B cell (primary cell): ENCODE measurements around the gene SYNRG. TPM values are rescaled to one million over a fixed set of nuclear protein-coding genes. Genes with fewer than 3 reads are reported as not detected.

Experiments
- ATAC-seq: fragments of 200-7000 bp; cut with Tn5 transposase; one replicate; pipeline ENCODE4 v1.10.0; 2021; ENCODE audit warnings: low read depth, mild to moderate bottlenecking, moderate number of reproducible peaks, moderate library complexity
- CTCF ChIA-PET: fragments of 350-600 bp; sonication (Branson Sonifier 250); formaldehyde crosslinking; loops from one replicate; lab custom pipeline; 2021; ENCODE audit warnings: antibody characterized with exemption, inconsistent platforms; lab: Charles Lee
- POLR2A ChIA-PET: fragments of 350-600 bp; sonication (Branson Sonifier 250); formaldehyde crosslinking; loops from one replicate; lab custom pipeline; 2021; ENCODE audit warnings: antibody characterized with exemption; lab: Charles Lee
- DNase-seq: peaks from one replicate; pipeline ENCODE4 v3.0.0; 2013
- H2AFZ ChIP-seq: 2 replicates; pipeline ENCODE4 v1.6.1; 2012; ENCODE audit warnings: mild to moderate bottlenecking, low read depth, low read length; ENCODE audit not compliant: insufficient read depth, poor library complexity, severe bottlenecking
- H3K27ac ChIP-seq, 2 donors: 1 replicate in 1 of 2; 2 replicates in 1 of 2; pipeline ENCODE4 v1.5.1; 2012 to 2013; ENCODE audit warnings: low read length in 2 of 2, mild to moderate bottlenecking in 2 of 2, moderate library complexity in 1 of 2
- H3K27me3 ChIP-seq, 4 experiments: fragments of 200-600 bp in 1 of 4; sonication (generic) in 1 of 4; replicated peaks in 1 of 4; 1 replicate in 2 of 4; 2 replicates in 2 of 4; pipeline versions ENCODE4 v1.6.1 to v1.7.0; 2013 to 2016; ENCODE audit warnings: low read length in 3 of 4, mild to moderate bottlenecking in 2 of 4, mixed read lengths in 1 of 4, moderate library complexity in 1 of 4; ENCODE audit not compliant: insufficient read depth in 4 of 4, control insufficient read depth in 3 of 4; ENCODE audit errors: control extremely low read depth in 1 of 4
- H3K36me3 ChIP-seq, 2 experiments: replicated peaks in 1 of 2; 1 replicate in 1 of 2; 2 replicates in 1 of 2; pipeline versions ENCODE4 v1.6.1 to v1.7.1; 2013; ENCODE audit warnings: low read length in 1 of 2; ENCODE audit not compliant: insufficient read depth in 2 of 2, control insufficient read depth in 1 of 2; ENCODE audit errors: control extremely low read depth in 1 of 2, extremely low read depth in 1 of 2
- H3K4me1 ChIP-seq, 2 donors: fragments of 200-600 bp in 1 of 2; sonication (generic) in 1 of 2; 1 replicate in 1 of 2; 2 replicates in 1 of 2; pipeline versions ENCODE4 v1.5.1 to v1.6.1; 2013 to 2017; ENCODE audit warnings: low read length in 2 of 2; ENCODE audit not compliant: control insufficient read depth in 2 of 2, insufficient read depth in 2 of 2
- H3K4me2 ChIP-seq: replicated peaks from 2 replicates; pipeline ENCODE3; 2012; ENCODE audit warnings: mild to moderate bottlenecking, low read depth, low read length; ENCODE audit not compliant: poor library complexity, severe bottlenecking
- H3K4me3 ChIP-seq, 5 experiments: fragments of 200-600 bp in 1 of 5; sonication (generic) in 1 of 5; 1 replicate in 3 of 5; 2 replicates in 2 of 5; pipeline versions ENCODE4 v1.5.1 to v1.7.0; 2011 to 2016; ENCODE audit warnings: low read length in 4 of 5, mild to moderate bottlenecking in 4 of 5, low read depth in 2 of 5, control low read depth in 1 of 5, moderate library complexity in 1 of 5; ENCODE audit not compliant: insufficient read depth in 1 of 5; ENCODE audit errors: control extremely low read depth in 1 of 5, extremely low read depth in 1 of 5
- H3K79me2 ChIP-seq: fragments of 200-600 bp; sonication (generic); one replicate; pipeline ENCODE4 v1.6.0; 2016; ENCODE audit warnings: low read length; ENCODE audit not compliant: control insufficient read depth, insufficient read depth
- H3K9ac ChIP-seq: fragments of 200-600 bp; sonication (generic); 2 replicates; pipeline ENCODE4 v1.6.1; 2017; ENCODE audit warnings: mild to moderate bottlenecking, low read length, moderate library complexity
- H3K9me3 ChIP-seq, 3 donors: one replicate each; pipeline versions ENCODE4 v1.6.1 to v1.7.1; 2013; ENCODE audit warnings: low read length in 2 of 3; ENCODE audit not compliant: control insufficient read depth in 2 of 3, insufficient read depth in 1 of 3; ENCODE audit errors: control extremely low read depth in 1 of 3
- H4K20me1 ChIP-seq: 2 replicates; pipeline ENCODE4 v1.6.0; 2012; ENCODE audit warnings: mild to moderate bottlenecking, low read length; ENCODE audit not compliant: insufficient read depth, control insufficient read depth, poor library complexity, severe bottlenecking
- H3K27ac Mint-ChIP-seq: one replicate; pipeline ENCODE4 v1.8.0; 2021; ENCODE audit warnings: mixed read lengths
- H3K27me3 Mint-ChIP-seq: one replicate; pipeline ENCODE4 v1.8.0; 2021; ENCODE audit warnings: mixed read lengths
- H3K4me1 Mint-ChIP-seq: one replicate; pipeline ENCODE4 v1.8.0; 2021; ENCODE audit warnings: mixed read lengths
- H3K4me3 Mint-ChIP-seq: one replicate; pipeline ENCODE4 v1.8.0; 2021; ENCODE audit warnings: mixed read lengths
- H3K9me3 Mint-ChIP-seq: one replicate; pipeline ENCODE4 v1.8.0; 2022; ENCODE audit warnings: mixed read lengths; ENCODE audit not compliant: insufficient read depth
- CTCF ChIP-seq: fragments of 200-600 bp; IDR thresholded peaks from one replicate; pipeline ENCODE4 v1.8.0; 2022; ENCODE audit warnings: antibody characterized with exemption, mild to moderate bottlenecking
- EZH2 ChIP-seq: IDR thresholded peaks from 2 replicates; pipeline ENCODE4 v1.6.1; 2012; ENCODE audit warnings: borderline replicate concordance, low read depth, mild to moderate bottlenecking, moderate library complexity, low read length; ENCODE audit not compliant: insufficient read depth, poor library complexity, severe bottlenecking
- WGBS: methylation state at CpG from one replicate; pipeline ENCODE4 v1.1.5; 2013; ENCODE audit warnings: missing lambda C conversion rate; ENCODE audit not compliant: insufficient coverage; 5-methylcytosine and 5-hydroxymethylcytosine counted together
- intact Hi-C: fragments of 100-400 bp; cut with micrococcal nuclease; formaldehyde crosslinking; loops from one replicate; pipeline ENCODE4 v1.10.0; 2022
- polyA plus RNA-seq: library from polyadenylated mRNA; depleted of rRNA; stranded (reverse); fragments of >200 nt; gene quantifications from 2 replicates; pipeline ENCODE4 v1.2.3, GENCODE V29; 2012
- total RNA-seq, 2 donors: library from RNA; stranded (reverse); fragments of 120-200 nt in 1 of 2; gene quantifications; 1 replicate in 1 of 2; 2 replicates in 1 of 2; pipeline versions ENCODE4 v1.2.3 to v1.2.4, GENCODE V29; 2013 to 2022

Gene SYNRG
- total and polyA plus RNA-seq, 2 donors (not counting 1 experiment from before 2014, with no cell fraction given): 31.8 to 113 TPM

- H3K4me2 ChIP-seq: no peak overlapping the region
- no peaks in the 10 kb centered on the region for H3K9me3 Mint-ChIP-seq
- no peak overlapping the region for H3K9ac ChIP-seq
- H3K27me3 Mint-ChIP-seq: no peaks in the 10 kb centered on the region
- no peak overlapping the region for H2AFZ ChIP-seq
- no peaks in the 10 kb centered on the region for H3K9me3 ChIP-seq
- no peak overlapping the region for H3K27ac Mint-ChIP-seq
- intact Hi-C loops: no loop called here
- H3K79me2 ChIP-seq: peaks cover 21% of the 10 kb centered on the region
- TF ChIP-seq EZH2: no peak
- no peak for TF ChIP-seq CTCF
- H3K36me3 ChIP-seq: peaks cover 6 to 67% of the 10 kb centered on the region in 2 experiments
- no peak for ATAC-seq
- no peak overlapping the region for H3K4me3 ChIP-seq
- H3K27me3 ChIP-seq: no peaks in the 10 kb centered on the region
- DNase-seq: no peak
- H3K4me1 Mint-ChIP-seq: peaks cover 7% of the 10 kb centered on the region
- H3K27ac ChIP-seq: no peak overlapping the region
- no peaks in the 10 kb centered on the region for H3K4me1 ChIP-seq
- ChIA-PET CTCF (interaction anchor here (0.7 kb wide), 1 partner anchor 603 kb away, joined by 3 read pairs; no protein-coding TSS in a partner anchor), POLR2A (no interaction called here)
- H4K20me1 ChIP-seq: peaks cover 12% of the 10 kb centered on the region
- WGBS: 100% methylated on average over 1 of the region's 2 CpGs
- no peak overlapping the region for H3K4me3 Mint-ChIP-seq
These were observed 51.7 kb downstream of the SYNRG start for GRCh38 chr17:37557482-37557881.

- CTCF ChIA-PET: no interaction called here
- no CpG with 5 or more reads among the region's 3 CpGs for WGBS
These were observed 53.8 kb downstream of the SYNRG start for GRCh38 chr17:37555386-37555785.

More at GRCh38 chr17:37555386-37555785, 53.8 kb downstream of the SYNRG start:
- Histone ChIP-seq H3K4me1 (peaks cover 0 to 2% of the 10 kb centered on the region in 2 donors), H3K9ac (no peak overlapping the region), H2AFZ (no peak overlapping the region), H3K27me3 (no peaks in the 10 kb centered on the region), H3K4me2 (no peak overlapping the region), H3K9me3 (no peaks in the 10 kb centered on the region), H3K4me3 (no peak overlapping the region), H4K20me1 (peaks cover 18% of the 10 kb centered on the region), H3K36me3 (peaks cover 4 to 54% of the 10 kb centered on the region in 2 experiments), H3K27ac (no peak overlapping the region), H3K79me2 (peaks cover 28% of the 10 kb centered on the region)
- Mint-ChIP-seq H3K4me1 (peaks cover 19% of the 10 kb centered on the region), H3K27me3 (no peaks in the 10 kb centered on the region), H3K27ac (no peak overlapping the region), H3K4me3 (no peak overlapping the region), H3K9me3 (no peaks in the 10 kb centered on the region)
- no peak for DNase-seq
- TF ChIP-seq CTCF: no peak
- intact Hi-C loops: no loop called here
- ATAC-seq: no peak
- POLR2A ChIA-PET: no interaction called here
